GM21367 (cell line): ENCODE measurements around the gene MMP17.

Experiments
- ATAC-seq: cut with Tn5 transposase; IDR thresholded peaks from one replicate; pipeline ENCODE4 v1.9.1; 2021; ENCODE audit not compliant: unreplicated experiment

MMP17 gene

DNA sequence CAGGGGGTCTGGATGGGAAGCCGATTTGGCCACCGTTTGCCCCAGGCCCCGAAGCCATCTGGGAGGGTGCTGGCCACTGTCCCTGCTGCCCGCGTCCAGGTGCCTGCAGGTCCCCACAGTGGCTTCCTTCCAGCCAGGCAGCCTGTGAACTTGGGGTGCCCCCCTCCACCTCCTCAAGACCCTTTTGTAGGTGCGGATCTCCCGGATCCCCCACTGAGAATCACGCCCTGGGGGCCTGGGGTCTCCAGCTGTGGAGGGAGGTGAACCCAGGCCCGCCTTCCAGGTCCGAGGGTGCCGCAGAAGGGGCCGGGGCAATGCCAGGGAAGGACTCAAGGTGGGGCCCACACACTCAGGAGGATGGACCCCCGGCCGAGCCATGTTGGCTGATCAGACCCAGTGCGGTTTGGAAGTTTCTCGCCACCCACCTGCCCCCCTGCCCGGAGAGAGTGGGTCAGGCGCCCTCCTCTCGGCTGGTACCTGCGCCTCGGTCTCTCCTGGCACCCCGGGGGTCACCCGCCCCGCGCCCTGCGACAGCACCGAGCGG, 1.7 kb downstream of the MMP17 start:
- ATAC-seq = no peak

- peak; percentile 47 for ATAC-seq
Observed at GRCh38 chr12:131830335-131830913, 2.2 kb downstream of the MMP17 start.

DNA sequence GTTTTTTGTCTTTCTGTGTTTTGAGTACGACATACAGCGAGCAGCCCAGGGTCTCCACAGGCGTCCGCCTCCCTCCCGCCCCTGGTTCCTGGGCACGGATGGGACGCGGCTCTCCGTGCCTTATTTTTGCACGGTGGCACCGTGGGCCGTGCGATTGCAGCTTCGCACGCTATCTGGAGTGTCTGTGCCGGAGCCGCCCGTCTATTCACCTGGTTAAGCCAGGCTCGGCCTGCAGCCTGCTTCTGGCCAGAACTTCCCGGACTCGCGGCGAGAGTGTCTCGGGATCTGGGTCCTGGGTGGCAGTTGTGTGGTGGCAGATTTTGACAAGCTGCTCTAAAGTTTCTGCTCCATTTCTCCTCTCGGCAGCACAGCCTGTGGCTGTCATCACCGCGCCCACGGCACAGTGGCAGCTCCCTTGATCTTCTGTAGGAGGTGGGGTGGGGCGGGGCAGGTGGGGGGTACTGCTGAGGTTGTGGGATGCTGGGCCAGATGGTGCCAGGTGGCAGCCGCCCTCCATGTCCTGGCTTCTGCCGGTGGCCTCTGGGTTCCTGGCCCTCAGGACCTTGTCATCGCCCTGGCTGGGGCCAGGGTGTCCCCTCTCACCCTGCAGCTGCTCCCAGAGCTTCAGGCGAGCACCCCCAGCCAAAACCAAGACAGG, 2.9 kb downstream of the MMP17 start:
- ATAC-seq = no peak

- no peak for ATAC-seq
Observed at GRCh38 chr12:131831635-131832041, 3.4 kb downstream of the MMP17 start.

DNA sequence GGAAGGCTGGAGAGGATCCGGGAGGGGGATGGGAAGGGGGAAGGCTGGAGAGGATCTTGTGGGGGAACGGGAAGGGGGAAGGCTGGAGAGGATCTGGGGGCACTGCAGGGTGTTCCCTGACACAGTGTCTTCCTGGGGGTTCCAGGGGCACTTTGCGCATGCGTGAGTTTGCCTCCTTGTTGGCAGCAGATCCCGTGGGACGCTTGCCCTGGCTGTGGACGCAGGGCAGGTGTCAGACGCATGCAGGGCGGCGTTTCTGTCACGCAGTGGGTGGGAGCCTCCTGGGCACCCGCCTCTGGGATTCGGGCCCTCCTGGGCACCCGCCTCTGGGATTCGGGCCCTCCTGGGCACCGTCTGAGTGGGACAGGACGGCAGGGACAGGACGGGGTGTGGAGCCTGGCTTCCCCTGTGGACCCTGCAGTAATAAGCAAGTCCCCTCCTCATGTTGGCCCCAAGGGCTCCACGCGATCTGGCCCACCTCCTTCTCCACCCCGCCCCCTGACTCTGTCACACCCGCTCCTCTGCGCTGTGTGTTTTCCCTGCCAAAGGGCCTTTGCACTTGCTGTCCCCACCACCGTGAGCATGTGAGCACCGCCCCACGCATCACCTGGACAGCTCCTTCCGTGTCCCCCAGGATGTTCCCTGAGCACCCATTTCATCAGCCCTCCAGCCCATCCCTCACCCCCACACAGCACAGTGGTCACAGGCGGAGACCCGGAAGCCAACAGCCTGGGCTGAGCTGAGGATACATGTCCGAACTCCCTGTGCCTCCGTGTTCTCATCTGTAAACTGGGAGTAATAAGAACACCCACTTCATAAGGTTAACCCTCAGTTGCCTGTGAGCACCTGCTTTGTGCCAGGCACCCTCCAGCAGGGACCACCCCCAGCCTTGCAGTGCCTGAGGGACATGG, 4.4 kb downstream of the MMP17 start:
- no peak for ATAC-seq

- no peak for ATAC-seq
Observed at GRCh38 chr12:131833288-131833895, 5.2 kb downstream of the MMP17 start.

DNA sequence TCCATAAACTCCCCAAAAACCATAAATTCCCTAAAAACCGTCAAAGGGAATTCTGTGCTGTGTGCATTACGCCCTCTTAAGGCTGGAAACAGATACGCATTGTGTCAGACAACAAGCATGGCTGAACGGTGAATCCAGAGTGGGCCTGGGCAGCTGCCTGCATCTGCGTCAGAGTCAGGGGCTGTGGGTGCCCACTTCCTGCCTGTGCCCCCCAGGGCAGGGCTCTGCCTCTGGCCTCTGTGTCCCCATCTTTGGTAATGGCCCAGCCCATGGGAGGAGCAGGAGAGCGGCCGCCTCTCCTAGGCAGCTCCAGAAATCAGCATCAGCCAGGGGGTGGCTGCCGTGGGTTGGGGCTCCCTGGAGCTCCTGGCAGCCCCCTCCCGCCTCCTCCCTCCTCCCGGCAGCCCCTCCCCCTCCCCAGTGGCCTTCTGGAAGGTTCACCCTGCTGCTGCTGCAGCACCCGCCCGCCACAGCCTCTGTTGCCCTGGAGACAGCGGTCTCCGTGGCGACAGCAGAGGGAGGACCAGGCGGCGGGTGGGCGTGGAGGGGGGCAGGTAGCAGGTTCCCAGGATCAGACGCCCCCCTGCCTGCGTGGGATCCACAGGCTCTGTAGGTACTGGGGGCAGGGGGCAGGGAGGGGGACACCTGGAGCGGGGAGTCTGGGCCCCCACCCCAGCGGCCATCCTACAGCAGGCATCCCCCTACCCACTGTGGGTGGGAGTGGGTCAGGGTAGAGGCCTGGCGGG, 5.9 kb downstream of the MMP17 start:
- ATAC-seq = no peak

DNA sequence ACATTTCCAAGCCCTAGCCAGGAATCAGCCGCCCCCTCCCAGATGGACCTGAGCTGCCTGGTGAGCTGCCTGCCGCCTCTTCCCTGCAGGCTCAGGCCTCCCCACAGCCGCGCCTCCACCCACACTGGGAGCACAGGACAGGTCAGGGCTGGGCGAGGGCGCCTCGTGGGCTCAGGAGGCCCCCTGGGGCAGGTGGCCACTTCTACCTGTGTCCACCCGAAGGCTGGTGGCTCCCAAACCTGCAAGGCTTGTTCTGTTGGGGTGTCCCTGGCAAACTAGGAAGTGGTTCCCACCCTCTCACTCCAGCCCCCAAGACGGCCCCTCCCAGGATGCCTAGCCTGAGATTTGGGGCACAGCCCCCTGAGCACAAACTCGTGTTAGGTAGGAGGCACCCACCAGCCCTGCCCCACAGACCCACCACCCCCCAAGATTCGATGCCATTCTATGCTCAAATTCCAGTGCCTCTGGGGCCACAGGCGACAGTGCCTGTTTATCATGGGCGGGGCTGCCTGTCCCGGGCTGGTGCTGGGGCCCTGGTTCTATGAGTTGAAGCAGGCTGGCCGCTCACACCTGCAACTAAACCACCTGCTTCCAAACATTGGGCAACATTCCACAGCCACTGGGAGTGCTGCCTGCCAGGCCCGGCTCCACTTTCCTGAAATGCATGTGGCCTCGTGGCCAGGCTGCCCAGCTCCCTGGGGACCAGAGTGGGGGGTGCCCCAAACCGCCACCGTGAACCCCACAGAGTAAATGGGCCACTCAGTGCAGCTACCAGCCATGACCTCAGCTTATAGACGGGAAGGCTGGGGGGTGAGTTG, 6.8 kb downstream of the MMP17 start:
- no peak for ATAC-seq

DNA sequence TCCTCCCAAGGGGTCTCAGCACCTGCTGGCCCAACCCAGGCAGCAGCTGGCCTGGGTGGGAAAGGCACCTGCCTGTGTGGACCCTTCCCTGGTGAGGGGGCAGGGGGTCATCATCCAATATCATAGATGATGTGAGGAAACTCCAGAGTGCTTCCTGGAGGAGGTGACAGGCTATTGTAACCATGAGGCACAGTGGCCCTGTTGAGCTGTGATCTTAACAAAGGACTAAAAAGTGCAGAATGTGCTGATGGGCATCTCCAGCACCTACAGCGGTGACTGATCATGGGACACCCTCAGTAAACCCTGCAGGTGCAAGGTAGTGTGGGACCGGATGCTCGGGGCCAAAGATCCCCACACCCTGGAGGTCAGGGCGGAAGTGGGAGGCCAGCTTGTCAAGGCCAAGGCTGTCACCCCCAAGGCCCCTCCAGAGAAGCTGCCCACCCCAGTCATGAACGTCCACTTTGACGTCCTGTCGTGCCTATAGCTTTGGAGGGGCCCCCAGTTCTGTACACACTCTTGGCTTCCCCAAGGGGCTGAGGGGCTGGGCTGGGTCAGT, 7.5 kb downstream of the MMP17 start:
- no peak for ATAC-seq

GRCh38 chr12:131836193-131836592, 8.0 kb downstream of the MMP17 start:
- ATAC-seq = no peak

DNA sequence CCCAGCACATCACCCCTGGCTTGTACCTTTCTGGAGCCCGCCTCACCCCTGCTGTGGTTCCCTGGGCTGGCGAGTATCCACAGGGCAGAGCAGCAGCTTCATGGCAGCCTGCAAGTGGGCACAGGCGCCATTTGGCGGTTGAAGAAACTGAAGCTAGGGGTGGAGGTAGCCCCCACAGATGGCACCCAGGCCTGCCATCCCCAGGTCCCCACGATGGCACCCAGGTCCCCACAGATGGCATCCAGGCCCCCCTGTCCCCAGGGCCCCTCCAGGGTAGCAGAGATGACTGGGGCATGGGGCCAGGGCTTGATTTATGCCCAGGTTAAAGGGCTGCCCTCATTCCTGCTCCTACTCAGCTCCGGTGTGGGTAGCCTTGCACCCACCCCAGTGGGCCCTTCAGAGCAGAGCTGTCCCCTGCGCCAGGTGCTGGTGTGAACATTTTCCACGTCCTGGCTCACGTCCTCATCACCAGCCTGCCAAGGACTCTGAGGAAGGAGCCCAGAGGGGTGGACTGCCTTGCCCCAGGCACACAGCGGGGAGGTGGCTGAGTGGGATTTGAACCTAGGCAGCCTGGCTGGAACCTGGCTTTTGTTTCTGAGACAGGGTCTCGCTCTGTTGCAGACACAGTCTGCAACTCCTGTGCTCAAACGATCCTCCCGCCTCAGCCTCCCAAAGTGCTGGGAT, 8.7 kb downstream of the MMP17 start:
- no peak for ATAC-seq

DNA sequence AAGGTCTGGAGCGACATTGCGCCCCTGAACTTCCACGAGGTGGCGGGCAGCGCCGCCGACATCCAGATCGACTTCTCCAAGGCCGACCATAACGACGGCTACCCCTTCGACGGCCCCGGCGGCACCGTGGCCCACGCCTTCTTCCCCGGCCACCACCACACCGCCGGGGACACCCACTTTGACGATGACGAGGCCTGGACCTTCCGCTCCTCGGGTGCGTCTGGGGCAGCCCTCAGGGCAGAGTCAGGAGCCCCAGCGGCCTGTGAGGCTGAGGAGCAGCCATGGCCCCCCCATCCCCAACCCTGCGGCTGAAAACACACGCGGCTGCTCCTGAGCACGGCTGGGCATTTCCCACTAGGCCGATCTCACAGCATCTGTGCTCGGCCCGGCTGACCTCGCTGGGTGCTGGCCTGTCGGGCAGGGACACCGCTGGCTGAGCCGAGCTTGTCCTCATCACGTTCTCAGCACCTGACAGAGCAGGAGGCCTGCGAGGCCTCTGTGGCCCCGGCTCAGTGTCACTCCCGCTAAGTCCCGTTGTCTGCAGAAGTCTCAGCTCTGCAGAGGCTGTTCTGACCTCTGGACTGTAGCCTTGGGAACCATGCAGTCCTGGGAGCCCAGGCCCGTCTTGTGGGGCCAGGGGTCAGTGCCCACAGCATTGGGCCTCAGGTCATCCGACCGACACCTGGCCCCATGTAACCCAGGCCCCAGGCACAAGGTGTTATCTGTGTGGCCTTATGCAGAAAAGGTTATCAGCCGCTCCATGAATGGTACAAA, 12.6 kb downstream of the MMP17 start:
- ATAC-seq = no peak

GRCh38 chr12:131841547-131841946, 13.4 kb downstream of the MMP17 start:
- ATAC-seq = no peak

GRCh38 chr12:131842169-131842568, 14.0 kb downstream of the MMP17 start:
- ATAC-seq = no peak

- ATAC-seq = no peak
Observed at GRCh38 chr12:131843527-131843926, 15.3 kb downstream of the MMP17 start.

GRCh38 chr12:131844140-131844539, 15.9 kb downstream of the MMP17 start:
- no peak for ATAC-seq

GRCh38 chr12:131844656-131845055, 16.5 kb downstream of the MMP17 start:
- no peak for ATAC-seq

- ATAC-seq = no peak
Observed at GRCh38 chr12:131845121-131845520, 16.9 kb downstream of the MMP17 start.
